ENCODE measurements around the gene TGFA.

GRCh38 chr2:70548233-70548632 is 5.4 kb downstream of the TGFA start:
- no peak for TF ChIP-seq CTCF (IDR thresholded peaks at IDR 0.05)
- TF ChIP-seq, protein P1, sequence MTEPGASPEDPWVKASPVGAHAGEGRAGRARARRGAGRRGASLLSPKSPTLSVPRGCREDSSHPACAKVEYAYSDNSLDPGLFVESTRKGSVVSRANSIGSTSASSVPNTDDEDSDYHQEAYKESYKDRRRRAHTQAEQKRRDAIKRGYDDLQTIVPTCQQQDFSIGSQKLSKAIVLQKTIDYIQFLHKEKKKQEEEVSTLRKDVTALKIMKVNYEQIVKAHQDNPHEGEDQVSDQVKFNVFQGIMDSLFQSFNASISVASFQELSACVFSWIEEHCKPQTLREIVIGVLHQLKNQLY (CRISPR knock-in tag; IDR thresholded peaks at IDR 0.05), result no peak
- no peak for TF ChIP-seq AFF4 (CRISPR knock-in tag; IDR thresholded peaks at IDR 0.05; ENCODE audit: borderline replicate concordance)
- TF ChIP-seq ZNF138 (CRISPR knock-in tag; conservative IDR thresholded peaks at IDR 0.05), result no peak
- TF ChIP-seq, protein P2, sequence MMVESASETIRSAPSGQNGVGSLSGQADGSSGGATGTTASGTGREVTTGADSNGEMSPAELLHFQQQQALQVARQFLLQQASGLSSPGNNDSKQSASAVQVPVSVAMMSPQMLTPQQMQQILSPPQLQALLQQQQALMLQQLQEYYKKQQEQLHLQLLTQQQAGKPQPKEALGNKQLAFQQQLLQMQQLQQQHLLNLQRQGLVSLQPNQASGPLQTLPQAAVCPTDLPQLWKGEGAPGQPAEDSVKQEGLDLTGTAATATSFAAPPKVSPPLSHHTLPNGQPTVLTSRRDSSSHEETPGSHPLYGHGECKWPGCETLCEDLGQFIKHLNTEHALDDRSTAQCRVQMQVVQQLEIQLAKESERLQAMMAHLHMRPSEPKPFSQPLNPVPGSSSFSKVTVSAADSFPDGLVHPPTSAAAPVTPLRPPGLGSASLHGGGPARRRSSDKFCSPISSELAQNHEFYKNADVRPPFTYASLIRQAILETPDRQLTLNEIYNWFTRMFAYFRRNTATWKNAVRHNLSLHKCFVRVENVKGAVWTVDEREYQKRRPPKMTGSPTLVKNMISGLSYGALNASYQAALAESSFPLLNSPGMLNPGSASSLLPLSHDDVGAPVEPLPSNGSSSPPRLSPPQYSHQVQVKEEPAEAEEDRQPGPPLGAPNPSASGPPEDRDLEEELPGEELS (CRISPR knock-in tag; IDR thresholded peaks at IDR 0.05), result no peak
- TF ChIP-seq NFE2L1 (CRISPR knock-in tag; IDR thresholded peaks at IDR 0.05), result no peak
- TF ChIP-seq, protein P3, sequence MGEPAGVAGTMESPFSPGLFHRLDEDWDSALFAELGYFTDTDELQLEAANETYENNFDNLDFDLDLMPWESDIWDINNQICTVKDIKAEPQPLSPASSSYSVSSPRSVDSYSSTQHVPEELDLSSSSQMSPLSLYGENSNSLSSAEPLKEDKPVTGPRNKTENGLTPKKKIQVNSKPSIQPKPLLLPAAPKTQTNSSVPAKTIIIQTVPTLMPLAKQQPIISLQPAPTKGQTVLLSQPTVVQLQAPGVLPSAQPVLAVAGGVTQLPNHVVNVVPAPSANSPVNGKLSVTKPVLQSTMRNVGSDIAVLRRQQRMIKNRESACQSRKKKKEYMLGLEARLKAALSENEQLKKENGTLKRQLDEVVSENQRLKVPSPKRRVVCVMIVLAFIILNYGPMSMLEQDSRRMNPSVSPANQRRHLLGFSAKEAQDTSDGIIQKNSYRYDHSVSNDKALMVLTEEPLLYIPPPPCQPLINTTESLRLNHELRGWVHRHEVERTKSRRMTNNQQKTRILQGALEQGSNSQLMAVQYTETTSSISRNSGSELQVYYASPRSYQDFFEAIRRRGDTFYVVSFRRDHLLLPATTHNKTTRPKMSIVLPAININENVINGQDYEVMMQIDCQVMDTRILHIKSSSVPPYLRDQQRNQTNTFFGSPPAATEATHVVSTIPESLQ (CRISPR knock-in tag; IDR thresholded peaks at IDR 0.05), result no peak
- TF ChIP-seq, protein P4, sequence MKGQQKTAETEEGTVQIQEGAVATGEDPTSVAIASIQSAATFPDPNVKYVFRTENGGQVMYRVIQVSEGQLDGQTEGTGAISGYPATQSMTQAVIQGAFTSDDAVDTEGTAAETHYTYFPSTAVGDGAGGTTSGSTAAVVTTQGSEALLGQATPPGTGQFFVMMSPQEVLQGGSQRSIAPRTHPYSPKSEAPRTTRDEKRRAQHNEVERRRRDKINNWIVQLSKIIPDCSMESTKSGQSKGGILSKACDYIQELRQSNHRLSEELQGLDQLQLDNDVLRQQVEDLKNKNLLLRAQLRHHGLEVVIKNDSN (CRISPR knock-in tag; IDR thresholded peaks at IDR 0.05), result no peak
- TF ChIP-seq TEAD4 (CRISPR knock-in tag; IDR thresholded peaks at IDR 0.05), result no peak

Data from WTC11 (cell line).